ENCODE measurements around the gene RIC3. TPM values are rescaled to one million over a fixed set of nuclear protein-coding genes. Genes with fewer than 3 reads are reported as not detected.
A peak's percentile ranks its signal among the peaks of the same experiment; 100 is the strongest.

RIC3 gene
- total RNA-seq, 1 donor from 2014 or later, result 23.1 TPM

DNA sequence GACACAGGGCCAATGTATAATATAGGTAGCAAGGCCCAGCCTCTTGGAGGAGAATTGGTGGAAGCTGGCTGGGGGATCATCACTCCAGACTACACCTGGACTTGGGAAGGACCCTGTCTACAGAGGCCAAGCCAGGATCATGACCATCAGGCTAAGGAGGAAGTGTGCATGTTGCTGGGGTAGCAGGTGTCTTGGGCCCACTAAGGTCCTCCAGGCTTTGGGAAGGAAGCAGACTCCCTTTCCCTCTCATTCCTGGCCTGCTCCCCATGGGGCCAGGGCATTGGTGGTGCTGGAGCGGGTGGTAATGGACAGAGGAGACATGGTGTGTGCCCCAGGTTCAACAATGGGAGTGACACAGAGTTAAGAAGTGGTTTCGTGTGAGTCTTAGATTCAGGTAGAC is 103.8 kb downstream of the RIC3 start:
- no peaks in the 10 kb centered on the region for H3K4me1 Mint-ChIP-seq (ENCODE audit: low read depth)
- peaks cover 25% of the 10 kb centered on the region for H3K27me3 Mint-ChIP-seq
- TF ChIP-seq, protein P1, sequence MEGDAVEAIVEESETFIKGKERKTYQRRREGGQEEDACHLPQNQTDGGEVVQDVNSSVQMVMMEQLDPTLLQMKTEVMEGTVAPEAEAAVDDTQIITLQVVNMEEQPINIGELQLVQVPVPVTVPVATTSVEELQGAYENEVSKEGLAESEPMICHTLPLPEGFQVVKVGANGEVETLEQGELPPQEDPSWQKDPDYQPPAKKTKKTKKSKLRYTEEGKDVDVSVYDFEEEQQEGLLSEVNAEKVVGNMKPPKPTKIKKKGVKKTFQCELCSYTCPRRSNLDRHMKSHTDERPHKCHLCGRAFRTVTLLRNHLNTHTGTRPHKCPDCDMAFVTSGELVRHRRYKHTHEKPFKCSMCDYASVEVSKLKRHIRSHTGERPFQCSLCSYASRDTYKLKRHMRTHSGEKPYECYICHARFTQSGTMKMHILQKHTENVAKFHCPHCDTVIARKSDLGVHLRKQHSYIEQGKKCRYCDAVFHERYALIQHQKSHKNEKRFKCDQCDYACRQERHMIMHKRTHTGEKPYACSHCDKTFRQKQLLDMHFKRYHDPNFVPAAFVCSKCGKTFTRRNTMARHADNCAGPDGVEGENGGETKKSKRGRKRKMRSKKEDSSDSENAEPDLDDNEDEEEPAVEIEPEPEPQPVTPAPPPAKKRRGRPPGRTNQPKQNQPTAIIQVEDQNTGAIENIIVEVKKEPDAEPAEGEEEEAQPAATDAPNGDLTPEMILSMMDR (IDR thresholded peaks at IDR 0.05; ENCODE audit: unreplicated experiment), result no peak
- H3K9me3 Mint-ChIP-seq (ENCODE audit: low read depth), result no peaks in the 10 kb centered on the region
- no peak for DNase-seq (ENCODE audit: low spot score, unreplicated experiment)
- no peak overlapping the region for H3K27ac Mint-ChIP-seq
- H3K36me3 Mint-ChIP-seq (ENCODE audit: insufficient read depth), result no peaks in the 10 kb centered on the region
- no peak overlapping the region for H3K4me3 Mint-ChIP-seq (ENCODE audit: low read depth)

DNA sequence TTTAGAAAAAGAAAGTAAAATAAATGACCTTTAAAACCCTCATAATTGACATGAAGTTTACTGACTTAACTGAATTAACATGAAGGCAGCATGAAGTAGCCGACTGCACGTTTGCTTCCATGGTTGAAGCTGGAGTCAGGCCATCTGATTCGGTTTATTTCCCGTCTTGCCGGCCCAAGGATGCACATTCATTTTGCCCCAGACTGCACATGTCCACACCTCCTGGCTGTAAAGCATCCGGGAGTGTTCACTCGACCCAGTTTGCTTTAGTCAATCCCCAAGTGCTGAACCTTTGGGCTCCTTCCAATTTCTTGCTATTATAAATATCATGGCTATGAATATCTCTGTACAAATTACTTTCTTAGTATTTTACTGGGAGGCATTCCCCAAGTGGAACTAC is 105.5 kb downstream of the RIC3 start:
- no peak for DNase-seq (ENCODE audit: low spot score, unreplicated experiment)
- TF ChIP-seq, protein P1 (IDR thresholded peaks at IDR 0.05; ENCODE audit: unreplicated experiment), result no peak
- Mint-ChIP-seq H3K4me1 (ENCODE audit: low read depth) (no peaks in the 10 kb centered on the region), H3K27me3 (peaks cover 32% of the 10 kb centered on the region), H3K36me3 (ENCODE audit: insufficient read depth) (no peaks in the 10 kb centered on the region), H3K4me3 (ENCODE audit: low read depth) (no peak overlapping the region), H3K27ac (no peak overlapping the region), H3K9me3 (ENCODE audit: low read depth) (no peaks in the 10 kb centered on the region)

DNA sequence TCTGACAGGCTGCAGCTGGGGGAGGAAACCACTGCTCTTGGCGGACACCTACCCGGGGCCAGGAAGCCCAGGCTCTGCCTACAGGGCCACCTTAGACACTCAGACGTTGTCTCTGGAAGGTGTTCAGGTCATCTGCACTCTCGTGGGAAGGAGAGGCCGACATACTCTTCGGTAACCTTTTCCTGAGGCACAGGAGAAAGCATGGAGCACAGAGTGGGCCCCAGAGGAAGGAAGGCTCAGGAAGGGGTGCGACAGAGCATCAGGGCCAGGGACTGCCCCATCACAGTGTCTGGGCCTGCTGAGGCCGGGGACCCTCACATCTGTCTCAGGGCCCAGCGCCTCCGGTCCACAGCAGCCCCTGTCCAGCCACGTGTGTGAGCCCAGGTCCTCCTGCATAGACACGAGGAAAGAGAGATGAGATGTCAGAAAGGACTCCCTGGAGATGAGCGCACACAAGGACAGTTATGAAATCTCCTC is 106.0 kb downstream of the RIC3 start:
- no peak for DNase-seq (ENCODE audit: low spot score, unreplicated experiment)

DNA sequence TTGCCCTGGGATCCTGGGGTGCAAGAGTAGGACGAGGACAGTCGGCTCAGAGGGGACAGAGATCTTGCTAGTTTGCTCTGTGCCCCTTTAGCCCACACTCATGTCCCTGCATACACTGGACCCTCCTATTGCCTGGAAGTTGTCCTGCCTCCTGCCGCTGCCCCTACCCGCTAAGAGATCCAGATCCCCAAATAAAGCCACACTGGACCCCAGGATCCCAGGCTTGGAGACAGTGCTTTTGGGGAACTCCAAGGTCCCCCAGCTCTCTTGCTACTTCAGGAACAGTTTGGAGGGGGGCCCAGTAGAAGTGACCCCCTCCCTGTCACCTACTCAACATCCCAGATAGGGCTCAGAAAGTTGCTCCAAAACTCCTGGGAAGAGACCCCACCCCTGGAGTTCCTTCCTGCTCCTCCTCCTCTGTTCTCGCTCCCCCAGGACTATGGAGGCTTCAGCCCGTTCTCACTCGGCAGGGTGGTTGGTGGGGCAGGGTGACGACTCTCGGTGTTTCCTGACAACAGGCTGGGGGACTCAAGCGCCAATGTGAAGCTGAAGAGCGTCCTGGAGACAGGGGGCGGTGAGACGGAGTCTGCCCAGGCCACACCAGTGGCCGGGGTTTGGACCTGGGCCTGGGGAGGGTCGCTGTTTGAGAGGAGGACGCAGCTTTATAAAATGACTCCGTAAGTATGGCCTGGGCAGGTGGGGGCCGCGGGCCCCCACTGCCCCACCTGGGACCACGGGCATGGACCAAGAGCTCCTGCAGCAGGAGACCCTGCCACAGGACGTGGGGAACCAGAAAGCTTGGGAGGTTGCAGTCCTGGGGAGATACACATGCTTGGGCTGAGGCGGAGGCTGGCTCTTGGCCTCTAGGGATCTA is 107.0 kb downstream of the RIC3 start:
- peak overlapping the region; percentile 81 for H3K27ac Mint-ChIP-seq
- TF ChIP-seq, protein P1 (IDR thresholded peaks at IDR 0.05; ENCODE audit: unreplicated experiment), result no peak
- no peaks in the 10 kb centered on the region for H3K9me3 Mint-ChIP-seq (ENCODE audit: low read depth)
- no peak for DNase-seq (ENCODE audit: low spot score, unreplicated experiment)
- H3K4me3 Mint-ChIP-seq (ENCODE audit: low read depth), result no peak overlapping the region
- H3K27me3 Mint-ChIP-seq, result peaks cover 23% of the 10 kb centered on the region
- H3K36me3 Mint-ChIP-seq (ENCODE audit: insufficient read depth), result no peaks in the 10 kb centered on the region
- H3K4me1 Mint-ChIP-seq (ENCODE audit: low read depth), result peaks cover 1% of the 10 kb centered on the region

More for the DNA sequence above, 106.0 kb downstream of the RIC3 start:
- TF ChIP-seq, protein P1 (IDR thresholded peaks at IDR 0.05; ENCODE audit: unreplicated experiment), result no peak
- no peak overlapping the region for H3K4me3 Mint-ChIP-seq (ENCODE audit: low read depth)
- no peak overlapping the region for H3K27ac Mint-ChIP-seq
- peaks cover 29% of the 10 kb centered on the region for H3K27me3 Mint-ChIP-seq
- no peaks in the 10 kb centered on the region for H3K9me3 Mint-ChIP-seq (ENCODE audit: low read depth)
- H3K36me3 Mint-ChIP-seq (ENCODE audit: insufficient read depth), result no peaks in the 10 kb centered on the region
- no peaks in the 10 kb centered on the region for H3K4me1 Mint-ChIP-seq (ENCODE audit: low read depth)

DNA sequence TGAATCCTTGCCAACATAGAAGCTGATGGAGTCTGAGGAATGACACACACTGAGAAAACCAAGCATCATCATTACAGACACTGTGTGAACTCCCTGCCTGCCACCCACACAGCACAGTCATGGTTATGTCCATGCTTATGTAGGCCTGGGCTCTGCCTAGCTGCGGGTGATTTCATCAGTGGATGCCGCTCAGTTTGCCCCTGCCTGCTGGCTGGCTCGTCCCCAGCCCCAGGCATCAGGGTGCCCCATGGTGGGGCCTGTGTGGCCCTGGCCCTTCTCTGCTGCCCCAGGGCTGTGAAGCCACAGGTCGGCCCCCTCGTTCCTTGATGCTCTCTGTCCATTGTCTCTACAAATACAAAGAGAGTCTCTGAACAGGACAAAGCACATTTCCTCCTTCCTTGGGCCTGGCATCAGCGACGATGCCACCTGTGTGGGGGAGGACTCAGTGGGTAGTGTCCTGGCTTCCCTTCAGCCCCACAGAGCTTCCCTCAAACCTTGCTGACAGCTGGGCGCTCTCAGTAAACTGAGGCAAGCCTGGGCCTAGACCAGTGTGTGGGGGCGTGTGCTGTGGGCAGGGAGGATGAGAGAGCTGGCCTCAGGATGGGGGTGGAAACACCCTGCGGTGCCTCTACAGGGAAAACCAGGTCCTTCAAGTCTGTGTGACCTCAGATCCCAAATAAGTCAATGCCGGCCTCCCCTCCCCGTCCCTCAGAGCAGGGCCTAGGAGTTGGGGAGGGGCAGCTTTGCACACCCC is 107.8 kb downstream of the RIC3 start:
- no peak for DNase-seq (ENCODE audit: low spot score, unreplicated experiment)
- H3K27ac Mint-ChIP-seq, result no peak overlapping the region

More for the DNA sequence above, 107.8 kb downstream of the RIC3 start:
- Mint-ChIP-seq H3K36me3 (ENCODE audit: insufficient read depth) (no peaks in the 10 kb centered on the region), H3K27me3 (peaks cover 18% of the 10 kb centered on the region), H3K4me3 (ENCODE audit: low read depth) (no peak overlapping the region), H3K4me1 (ENCODE audit: low read depth) (peaks cover 4% of the 10 kb centered on the region), H3K9me3 (ENCODE audit: low read depth) (no peaks in the 10 kb centered on the region)
- TF ChIP-seq, protein P1 (IDR thresholded peaks at IDR 0.05; ENCODE audit: unreplicated experiment), result no peak
